ENCODE results near the gene WNT2B. TPM values are rescaled to one million over a fixed set of nuclear protein-coding genes. Genes with fewer than 3 reads are reported as not detected.

Gene WNT2B
- total RNA-seq, 2 donors from 2014 or later, result 1.6 to 3.9 TPM

DNA sequence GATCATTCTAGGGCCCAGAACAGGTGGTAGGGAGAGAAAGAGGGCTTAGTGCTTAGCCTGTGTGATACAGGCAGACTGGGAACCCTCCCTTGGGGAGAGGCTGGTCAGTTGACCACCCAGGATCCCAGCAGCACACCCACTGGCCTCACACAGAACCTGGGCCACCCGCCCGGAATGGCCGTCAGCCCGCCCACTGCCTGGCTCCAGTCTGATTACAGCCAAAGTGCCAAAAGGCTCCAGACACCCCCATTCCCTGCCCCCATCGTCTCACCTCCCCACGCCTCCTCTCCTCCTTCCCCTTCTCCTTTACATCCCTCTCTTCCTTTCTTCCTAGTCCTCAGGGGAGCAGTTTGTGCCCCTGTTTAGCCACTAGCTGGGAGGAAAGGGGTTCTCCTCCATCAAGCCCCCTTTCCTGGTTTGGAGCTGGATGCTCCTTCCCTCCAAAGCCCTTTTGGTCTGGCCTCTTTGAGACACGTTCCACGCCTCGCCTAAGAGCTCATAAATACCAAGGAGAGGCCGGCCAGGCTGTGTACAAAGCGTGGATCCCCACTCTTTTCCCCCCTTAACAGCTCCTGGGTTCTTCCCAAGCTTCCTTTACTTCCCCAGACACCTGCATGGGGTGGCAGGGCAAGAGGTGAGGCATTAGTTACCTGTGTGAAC, 4.6 kb upstream of the WNT2B start:
- intact Hi-C loops (cut with DNase I), result no loop called here
- no peak for DNase-seq
- peaks cover 29% of the 10 kb centered on the region for H3K4me1 ChIP-seq
- WGBS, 2 donors, result 81 to 85% methylated on average over 11 of the region's 11 CpGs
- no peak overlapping the region for H3K4me3 ChIP-seq
- H3K27ac ChIP-seq, result no peak overlapping the region
- peaks cover 0 to 10% of the 10 kb centered on the region in 2 donors for H3K27me3 ChIP-seq
- no peaks in the 10 kb centered on the region for H3K9me3 ChIP-seq
- no peaks in the 10 kb centered on the region for H3K36me3 ChIP-seq (replicated peaks in 1 of 2; ENCODE audit: insufficient read depth in 1 of 2, low read depth in 2 of 2)
- ATAC-seq, result no peak
- TF ChIP-seq, protein P1, sequence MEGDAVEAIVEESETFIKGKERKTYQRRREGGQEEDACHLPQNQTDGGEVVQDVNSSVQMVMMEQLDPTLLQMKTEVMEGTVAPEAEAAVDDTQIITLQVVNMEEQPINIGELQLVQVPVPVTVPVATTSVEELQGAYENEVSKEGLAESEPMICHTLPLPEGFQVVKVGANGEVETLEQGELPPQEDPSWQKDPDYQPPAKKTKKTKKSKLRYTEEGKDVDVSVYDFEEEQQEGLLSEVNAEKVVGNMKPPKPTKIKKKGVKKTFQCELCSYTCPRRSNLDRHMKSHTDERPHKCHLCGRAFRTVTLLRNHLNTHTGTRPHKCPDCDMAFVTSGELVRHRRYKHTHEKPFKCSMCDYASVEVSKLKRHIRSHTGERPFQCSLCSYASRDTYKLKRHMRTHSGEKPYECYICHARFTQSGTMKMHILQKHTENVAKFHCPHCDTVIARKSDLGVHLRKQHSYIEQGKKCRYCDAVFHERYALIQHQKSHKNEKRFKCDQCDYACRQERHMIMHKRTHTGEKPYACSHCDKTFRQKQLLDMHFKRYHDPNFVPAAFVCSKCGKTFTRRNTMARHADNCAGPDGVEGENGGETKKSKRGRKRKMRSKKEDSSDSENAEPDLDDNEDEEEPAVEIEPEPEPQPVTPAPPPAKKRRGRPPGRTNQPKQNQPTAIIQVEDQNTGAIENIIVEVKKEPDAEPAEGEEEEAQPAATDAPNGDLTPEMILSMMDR (IDR thresholded peaks at IDR 0.05), result no peak
- no peak for TF ChIP-seq POLR2A (IDR thresholded peaks at IDR 0.05)

DNA sequence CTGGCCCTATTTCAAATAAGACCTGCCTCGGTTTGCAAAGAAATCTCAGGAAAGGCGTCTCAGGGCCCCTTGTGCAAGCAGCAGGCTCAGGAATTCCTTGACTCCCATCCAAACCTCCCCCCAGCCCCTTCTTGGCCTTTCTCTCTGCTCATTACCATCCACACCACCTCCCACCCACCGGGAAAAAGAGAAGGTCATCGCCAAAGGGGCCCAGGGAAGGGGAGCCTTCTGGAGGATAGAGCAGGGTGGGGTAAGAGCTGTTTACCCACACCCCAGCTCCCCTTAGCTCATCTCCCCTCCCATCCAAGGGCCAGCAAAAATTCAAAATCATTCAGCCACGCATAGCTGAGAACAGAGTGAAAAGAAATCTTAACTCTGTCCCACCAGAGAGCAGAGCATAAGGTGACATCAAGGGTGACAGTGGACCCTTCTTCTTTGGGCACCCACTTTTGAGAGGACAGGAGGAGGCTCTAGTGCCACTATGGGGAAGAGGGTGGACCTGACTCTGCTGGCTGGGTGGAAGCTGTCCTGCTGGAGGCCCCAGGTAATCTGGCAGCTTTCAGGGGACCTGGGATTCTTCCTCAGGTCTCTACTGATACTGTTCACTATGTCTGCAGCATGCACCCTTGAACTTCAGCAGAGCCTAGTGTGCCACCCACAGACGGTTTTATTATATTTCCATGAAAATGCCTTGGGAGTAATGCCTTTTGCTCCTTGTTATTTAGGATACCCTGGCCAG, 3.9 kb upstream of the WNT2B start:
- Histone ChIP-seq H3K4me3 (no peak overlapping the region), H3K27ac (no peak overlapping the region), H3K36me3 (replicated peaks in 1 of 2; ENCODE audit: insufficient read depth in 1 of 2, low read depth in 2 of 2) (no peaks in the 10 kb centered on the region), H3K27me3 (peaks cover 0 to 10% of the 10 kb centered on the region in 2 donors), H3K9me3 (no peaks in the 10 kb centered on the region), H3K4me1 (peaks cover 31% of the 10 kb centered on the region)
- intact Hi-C loops (cut with DNase I), result no loop called here
- TF ChIP-seq, protein P1 (IDR thresholded peaks at IDR 0.05), result no peak
- TF ChIP-seq POLR2A (IDR thresholded peaks at IDR 0.05), result no peak
- ATAC-seq, result no peak
- no peak for DNase-seq
- WGBS, 2 donors, result 54 to 70% methylated on average over 6 of the region's 6 CpGs

DNA sequence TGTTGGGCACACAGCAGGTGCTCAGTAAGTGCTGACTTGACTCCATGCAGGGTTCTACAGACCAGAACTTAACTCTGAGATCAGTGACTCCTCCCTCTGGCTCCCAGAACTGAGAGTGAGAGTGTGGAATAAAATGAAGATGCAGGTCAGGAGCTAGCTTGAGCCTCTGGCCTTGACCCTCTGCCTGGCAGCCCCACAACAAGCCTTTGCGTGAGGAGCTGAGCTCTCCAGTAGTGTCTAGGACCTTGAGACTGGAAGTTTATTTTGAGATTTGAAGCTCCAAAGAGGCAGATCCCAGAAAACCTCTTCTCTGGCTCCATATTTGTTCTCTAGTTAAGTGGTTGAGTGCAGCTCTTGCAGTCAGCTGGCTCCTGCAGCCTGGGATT, 3.4 kb upstream of the WNT2B start:
- WGBS, 2 donors, result 25 to 80% methylated on average over 1 of the region's 1 CpG
- ATAC-seq, result no peak

DNA sequence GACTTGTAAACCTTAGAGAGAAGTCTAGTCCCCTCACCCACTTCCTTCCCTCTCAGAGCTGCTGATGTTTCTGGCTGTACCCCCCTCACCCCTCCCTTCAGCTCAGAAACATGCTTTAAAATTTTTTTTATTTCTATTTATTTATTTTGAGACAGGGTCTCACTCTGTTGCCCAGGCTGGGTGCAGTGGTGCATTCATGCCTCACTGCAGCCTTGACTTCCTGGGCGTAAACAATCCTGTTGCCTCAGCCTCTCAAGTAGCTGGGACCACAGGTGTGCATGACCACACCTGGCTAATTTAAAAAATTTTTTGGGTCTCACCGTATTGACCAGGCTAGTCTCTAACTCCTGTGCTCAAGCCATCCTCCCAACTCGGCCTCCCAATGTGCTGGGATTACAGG, 2.9 kb upstream of the WNT2B start:
- H3K9me3 ChIP-seq, result no peaks in the 10 kb centered on the region
- intact Hi-C loops (cut with DNase I), result no loop called here
- peaks cover 0 to 10% of the 10 kb centered on the region in 2 donors for H3K27me3 ChIP-seq
- ATAC-seq (no peak), DNase-seq (no peak)
- no peak overlapping the region for H3K27ac ChIP-seq
- peaks cover 31% of the 10 kb centered on the region for H3K4me1 ChIP-seq
- H3K36me3 ChIP-seq (replicated peaks in 1 of 2; ENCODE audit: insufficient read depth in 1 of 2, low read depth in 2 of 2), result no peaks in the 10 kb centered on the region
- TF ChIP-seq POLR2A (IDR thresholded peaks at IDR 0.05), result no peak
- TF ChIP-seq, protein P1 (IDR thresholded peaks at IDR 0.05), result no peak
- WGBS, 2 donors, result 57 to 88% methylated on average over 3 of the region's 3 CpGs
- no peak overlapping the region for H3K4me3 ChIP-seq

More for the DNA sequence above, 3.4 kb upstream of the WNT2B start:
- Histone ChIP-seq H3K4me3 (no peak overlapping the region), H3K4me1 (peaks cover 31% of the 10 kb centered on the region), H3K36me3 (replicated peaks in 1 of 2; ENCODE audit: insufficient read depth in 1 of 2, low read depth in 2 of 2) (no peaks in the 10 kb centered on the region), H3K27me3 (peaks cover 0 to 10% of the 10 kb centered on the region in 2 donors), H3K9me3 (no peaks in the 10 kb centered on the region), H3K27ac (no peak overlapping the region)
- DNase-seq, result no peak
- intact Hi-C loops (cut with DNase I), result no loop called here
- no peak for TF ChIP-seq POLR2A (IDR thresholded peaks at IDR 0.05)
- TF ChIP-seq, protein P1 (IDR thresholded peaks at IDR 0.05), result no peak
